OCI-LY1 (cell line): ENCODE data around the gene SNAPC4.

Experiments used
- EZH2 ChIP-seq: fragments of 200-600 bp; sonication (generic), shearing (Covaris generic); IDR thresholded peaks from 2 replicates; pipeline ENCODE4 v1.8.0; 2017; ENCODE audit warnings: borderline replicate concordance, mixed run types, mild to moderate bottlenecking, antibody characterized with exemption, low read length, moderate library complexity, mixed read lengths
- TF ChIP-seq, protein P1 (sequence below): fragments of 200-600 bp; sonication (generic), shearing (Covaris generic); IDR thresholded peaks from 2 replicates; pipeline ENCODE4 v1.5.1; 2017; ENCODE audit warnings: mild to moderate bottlenecking, antibody characterized with exemption, low read length, moderate library complexity, mixed read lengths

DNA sequence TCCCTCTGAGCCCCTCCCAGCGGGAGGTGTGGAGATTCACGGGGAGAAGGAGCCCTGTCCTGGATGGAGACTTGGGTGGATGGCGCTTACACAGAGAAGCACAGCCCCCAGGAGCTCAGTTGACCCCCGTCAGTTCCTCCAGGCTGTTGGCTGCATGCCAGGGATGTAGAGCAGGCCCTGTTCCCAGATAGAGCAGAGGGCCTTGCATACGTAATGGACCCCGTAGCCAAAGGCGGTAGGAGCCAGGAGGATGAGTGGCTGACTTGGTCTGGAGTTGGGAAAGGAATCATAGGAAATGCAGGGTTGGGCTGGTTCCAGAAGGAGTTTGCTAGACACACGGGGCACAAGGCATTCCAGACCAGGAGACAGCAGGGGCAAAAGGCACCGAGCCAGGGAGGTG, 13.0 kb upstream of the SNAPC4 start:
- TF ChIP-seq, protein P1, sequence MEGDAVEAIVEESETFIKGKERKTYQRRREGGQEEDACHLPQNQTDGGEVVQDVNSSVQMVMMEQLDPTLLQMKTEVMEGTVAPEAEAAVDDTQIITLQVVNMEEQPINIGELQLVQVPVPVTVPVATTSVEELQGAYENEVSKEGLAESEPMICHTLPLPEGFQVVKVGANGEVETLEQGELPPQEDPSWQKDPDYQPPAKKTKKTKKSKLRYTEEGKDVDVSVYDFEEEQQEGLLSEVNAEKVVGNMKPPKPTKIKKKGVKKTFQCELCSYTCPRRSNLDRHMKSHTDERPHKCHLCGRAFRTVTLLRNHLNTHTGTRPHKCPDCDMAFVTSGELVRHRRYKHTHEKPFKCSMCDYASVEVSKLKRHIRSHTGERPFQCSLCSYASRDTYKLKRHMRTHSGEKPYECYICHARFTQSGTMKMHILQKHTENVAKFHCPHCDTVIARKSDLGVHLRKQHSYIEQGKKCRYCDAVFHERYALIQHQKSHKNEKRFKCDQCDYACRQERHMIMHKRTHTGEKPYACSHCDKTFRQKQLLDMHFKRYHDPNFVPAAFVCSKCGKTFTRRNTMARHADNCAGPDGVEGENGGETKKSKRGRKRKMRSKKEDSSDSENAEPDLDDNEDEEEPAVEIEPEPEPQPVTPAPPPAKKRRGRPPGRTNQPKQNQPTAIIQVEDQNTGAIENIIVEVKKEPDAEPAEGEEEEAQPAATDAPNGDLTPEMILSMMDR: no peak
- TF ChIP-seq EZH2: no peak
